ENCODE data around the gene RAF1. TPM values are rescaled to one million over a fixed set of nuclear protein-coding genes. Genes with fewer than 3 reads are reported as not detected.

The RAF1 gene
- 316 TPM for total RNA-seq

DNA sequence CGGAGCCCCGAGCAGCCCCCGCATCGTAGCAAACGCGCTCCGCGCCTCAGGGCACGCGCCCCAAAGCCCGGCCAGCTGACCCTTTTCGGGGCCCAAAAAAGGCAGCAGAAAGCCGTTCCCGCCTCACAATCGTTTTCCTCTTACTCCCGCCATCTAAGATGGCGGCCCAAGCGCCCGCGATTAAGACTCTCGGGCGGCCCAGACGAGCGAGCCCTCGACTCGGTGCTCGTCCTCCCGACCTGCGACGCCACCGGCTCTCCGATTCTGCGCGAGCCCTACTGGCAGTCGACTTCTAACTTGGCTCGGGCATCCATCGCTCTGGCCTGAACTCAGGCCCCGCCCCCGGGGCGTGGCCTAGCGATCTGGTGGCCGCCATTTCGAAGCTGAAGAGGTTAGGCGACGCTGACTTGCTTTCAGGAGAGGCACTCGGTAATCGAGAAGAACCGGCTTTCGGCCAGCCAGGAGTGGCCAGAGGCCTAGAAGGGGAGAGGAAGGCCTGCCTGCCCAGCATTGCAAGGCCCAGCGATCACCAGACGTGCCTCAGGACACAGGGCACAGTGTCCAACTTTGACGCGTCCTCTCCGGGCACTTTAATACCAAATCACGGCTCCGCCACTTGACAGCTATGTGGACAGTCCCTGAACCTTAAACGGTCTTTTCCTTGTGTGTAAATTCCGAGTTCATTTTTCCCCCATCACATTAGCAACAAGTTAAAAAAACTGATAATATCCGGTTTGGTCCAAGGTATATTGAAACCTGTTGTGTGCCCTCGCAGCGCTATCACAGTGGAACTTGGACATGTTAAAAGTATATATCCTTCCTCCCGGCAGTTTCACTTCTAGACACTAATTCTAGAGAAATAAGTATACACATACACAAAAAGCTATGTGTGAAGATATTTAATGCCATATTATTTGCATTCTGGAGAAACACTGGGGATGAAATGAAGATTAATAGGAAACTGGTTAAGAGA is at the start of gene RAF1:
RAF1 (minus strand) TSS at position 182 of the 973 bp plus-strand sequence. CDS start 45,396 bp downstream, outside the sequence.

DNA sequence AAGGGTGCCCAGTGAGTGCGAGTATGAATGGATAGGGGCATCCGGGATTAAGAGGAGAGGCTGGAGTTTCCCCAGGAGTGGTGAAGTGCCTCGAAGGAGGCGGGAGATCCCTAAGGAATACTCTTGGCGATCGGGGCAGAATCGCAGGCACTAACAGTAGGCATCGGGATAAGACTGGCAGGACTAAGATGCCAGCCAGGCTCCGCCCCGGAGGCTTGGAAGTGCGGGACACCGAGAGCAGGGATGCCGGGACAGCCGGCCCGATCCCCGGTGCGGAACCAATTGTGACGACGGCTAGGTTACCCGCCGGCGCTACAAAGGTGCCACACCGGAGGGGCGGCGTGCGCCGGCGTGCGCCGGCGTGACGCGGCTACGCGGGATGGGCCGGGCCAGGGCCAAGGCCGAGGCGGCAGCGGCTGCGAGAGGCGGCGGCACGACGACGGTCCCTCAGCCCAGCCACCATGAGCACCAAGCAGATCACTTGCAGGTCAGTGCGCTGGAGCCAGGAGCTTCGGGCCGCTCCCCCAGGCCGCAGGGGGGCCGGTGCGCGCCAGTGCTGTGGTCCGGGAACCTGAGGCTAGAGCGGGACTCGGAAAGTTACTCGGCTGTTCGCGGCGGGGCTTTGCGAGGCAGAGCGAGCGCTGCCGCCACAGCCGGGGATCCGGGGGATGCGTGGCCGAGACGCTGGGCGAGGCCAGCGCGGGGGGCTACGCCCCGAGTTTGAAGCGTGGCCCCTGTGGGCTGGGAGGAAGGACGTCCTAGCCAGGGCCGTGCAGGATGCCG is 107.0 kb downstream of the RAF1 start, which contains the start of gene MKRN2:
MKRN2 (plus strand) TSS at position 398 of the 783 bp plus-strand sequence; CDS start at position 462, 64 bp downstream.

DNA sequence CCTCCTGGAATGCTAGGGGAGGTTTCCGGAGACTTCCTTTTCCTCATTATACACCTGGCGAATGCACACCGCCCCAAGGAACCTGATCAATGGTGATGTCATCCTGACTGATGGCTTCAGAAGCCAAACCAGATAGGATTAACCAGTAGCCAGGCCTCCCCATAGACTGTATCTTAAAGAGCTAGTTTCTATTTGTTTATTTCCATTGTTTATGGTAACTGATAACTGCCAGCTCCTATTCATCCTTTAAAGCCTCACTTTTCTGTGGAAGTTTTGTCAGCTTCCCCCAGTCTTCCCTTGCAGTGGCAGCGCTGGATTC is 118.5 kb downstream of the RAF1 start, which contains the start of gene MKRN2OS:
MKRN2OS (minus strand) TSS at position 27 of the 319 bp plus-strand sequence. CDS start 35 bp downstream, outside the sequence.

Small RNA genes lying within 50 kb of the gene (small RNA-seq; reads per million reads assigned to genes)
- gene CRIP1P1 (ENCODE audit: low replicate concordance) = not detected
- not detected for gene RF00017 (ENCODE audit: low replicate concordance)

Other genes starting within 250 kb of the RAF1 start
- 53.5 TPM for gene TSEN2, start 179.6 kb downstream of the RAF1 start, total RNA-seq
- not detected for gene MKRN2OS, start 118.6 kb downstream of the RAF1 start, total RNA-seq
- 38.2 TPM for gene MKRN2, start 107.0 kb downstream of the RAF1 start, total RNA-seq
- gene TMEM40, start 95.1 kb upstream of the RAF1 start, total RNA-seq = not detected
- gene CAND2, start 132.6 kb upstream of the RAF1 start, total RNA-seq = 25.7 TPM
- gene RPL32, start 177.4 kb upstream of the RAF1 start, total RNA-seq = 1,335 TPM